Mesendoderm (in vitro differentiated cells): ENCODE data around the gene COL9A3.

Experiments
- DNase-seq: peaks from one replicate; pipeline ENCODE4 v3.0.0; 2013
- H2AK5ac ChIP-seq: 2 replicates; pipeline ENCODE4 v1.6.1; 2013; ENCODE audit warnings: low read length, inconsistent platforms
- H2BK120ac ChIP-seq: 2 replicates; pipeline ENCODE4 v1.6.1; 2013; ENCODE audit warnings: low read depth, mild to moderate bottlenecking, low read length, moderate library complexity, mixed read lengths
- H2BK15ac ChIP-seq: replicated peaks from 2 replicates; pipeline ENCODE4 v1.6.1; 2013; ENCODE audit warnings: low read depth, mild to moderate bottlenecking, moderate library complexity
- H2BK5ac ChIP-seq: 2 replicates; pipeline ENCODE4 v1.6.1; 2013; ENCODE audit warnings: low read length, inconsistent platforms
- H3K18ac ChIP-seq: 2 replicates; pipeline ENCODE4 v1.6.1; 2013; ENCODE audit warnings: mild to moderate bottlenecking, low read length, mixed read lengths
- H3K23ac ChIP-seq: one replicate; pipeline ENCODE4 v1.6.1; 2013; ENCODE audit warnings: low read length
- H3K27ac ChIP-seq: 2 replicates; pipeline ENCODE4 v1.5.1; 2013; ENCODE audit warnings: low read depth, mild to moderate bottlenecking, inconsistent platforms, low read length, moderate library complexity
- H3K27me3 ChIP-seq: 2 replicates; pipeline ENCODE4 v1.6.1; 2013; ENCODE audit warnings: low read length, control low read depth, mild to moderate bottlenecking, inconsistent platforms; ENCODE audit not compliant: insufficient read depth, poor library complexity
- H3K36me3 ChIP-seq: 2 replicates; pipeline ENCODE4 v1.6.1; 2013; ENCODE audit warnings: low read length, inconsistent platforms; ENCODE audit not compliant: control insufficient read depth, insufficient read depth
- H3K4ac ChIP-seq: one replicate; pipeline ENCODE4 v1.6.1; 2013; ENCODE audit warnings: low read depth, mild to moderate bottlenecking, low read length, moderate library complexity
- H3K4me1 ChIP-seq: 2 replicates; pipeline ENCODE4 v1.6.1; 2013; ENCODE audit warnings: low read depth, low read length, inconsistent platforms; ENCODE audit not compliant: control insufficient read depth
- H3K4me2 ChIP-seq: 2 replicates; pipeline ENCODE4 v1.6.1; 2013; ENCODE audit warnings: low read length
- H3K4me3 ChIP-seq: 2 replicates; pipeline ENCODE4 v1.5.1; 2013; ENCODE audit warnings: mild to moderate bottlenecking, low read length
- H3K56ac ChIP-seq: one replicate; pipeline ENCODE4 v1.6.1; 2013; ENCODE audit warnings: low read length
- H3K79me1 ChIP-seq: 2 replicates; pipeline ENCODE4 v1.6.1; 2013; ENCODE audit warnings: low read length, inconsistent platforms
- H3K79me2 ChIP-seq: 2 replicates; pipeline ENCODE4 v1.6.1; 2013; ENCODE audit warnings: mild to moderate bottlenecking, low read length; ENCODE audit not compliant: control insufficient read depth, insufficient read depth
- H3K9ac ChIP-seq: 2 replicates; pipeline ENCODE4 v1.6.1; 2013; ENCODE audit warnings: low read length, inconsistent platforms
- H4K5ac ChIP-seq: one replicate; pipeline ENCODE4 v1.6.1; 2013; ENCODE audit warnings: low read length
- H4K8ac ChIP-seq: one replicate; pipeline ENCODE4 v1.6.1; 2013; ENCODE audit warnings: low read depth, mild to moderate bottlenecking, control low read depth, low read length, moderate library complexity
- WGBS: extraction: QIAGEN DNeasy Blood & Tissue Kit; methylation state at CpG from one replicate; pipeline ENCODE4 v1.1.7; 2013; ENCODE audit warnings: low lambda C conversion rate, missing lambda C conversion rate; ENCODE audit not compliant: insufficient coverage; ENCODE audit errors: extremely low coverage; 5-methylcytosine and 5-hydroxymethylcytosine counted together

Gene COL9A3

GRCh38 chr20:62801284-62802010 lies 15.4 kb upstream of the COL9A3 start:
- H3K9ac ChIP-seq: no peak overlapping the region
- DNase-seq: no peak
- H3K27ac ChIP-seq: no peak overlapping the region
- H2AK5ac ChIP-seq: no peak overlapping the region
- H3K4me2 ChIP-seq: no peak overlapping the region
- H2BK5ac ChIP-seq: no peak overlapping the region
- H4K8ac ChIP-seq: no peak overlapping the region
- H3K4me3 ChIP-seq: no peak overlapping the region
- no peak overlapping the region for H3K56ac ChIP-seq
- no peak overlapping the region for H3K18ac ChIP-seq
- H3K36me3 ChIP-seq: peaks cover 4% of the 10 kb centered on the region
- no peak overlapping the region for H3K4ac ChIP-seq
- no peaks in the 10 kb centered on the region for H3K79me1 ChIP-seq
- no peaks in the 10 kb centered on the region for H3K27me3 ChIP-seq
- no CpG with 5 or more reads among the region's 15 CpGs for WGBS
- no peaks in the 10 kb centered on the region for H3K79me2 ChIP-seq
- no peak overlapping the region for H3K23ac ChIP-seq
- no peak overlapping the region for H2BK120ac ChIP-seq
- H4K5ac ChIP-seq: no peak overlapping the region
- H3K4me1 ChIP-seq: no peaks in the 10 kb centered on the region
- H2BK15ac ChIP-seq: no peak overlapping the region

- no peaks in the 10 kb centered on the region for H3K79me1 ChIP-seq
- H2BK120ac ChIP-seq: no peak overlapping the region
- no peak overlapping the region for H3K56ac ChIP-seq
- no peak overlapping the region for H3K4me2 ChIP-seq
- peaks cover 4% of the 10 kb centered on the region for H3K36me3 ChIP-seq
- H2AK5ac ChIP-seq: no peak overlapping the region
- no peak overlapping the region for H4K8ac ChIP-seq
- WGBS: no CpG with 5 or more reads among the region's 22 CpGs
- no peak for DNase-seq
- no peaks in the 10 kb centered on the region for H3K27me3 ChIP-seq
- H4K5ac ChIP-seq: no peak overlapping the region
- no peak overlapping the region for H3K23ac ChIP-seq
- H3K4me3 ChIP-seq: no peak overlapping the region
- H3K27ac ChIP-seq: no peak overlapping the region
- no peak overlapping the region for H3K4ac ChIP-seq
- H3K4me1 ChIP-seq: no peaks in the 10 kb centered on the region
- H3K9ac ChIP-seq: no peak overlapping the region
- H2BK15ac ChIP-seq: no peak overlapping the region
- H3K79me2 ChIP-seq: no peaks in the 10 kb centered on the region
- no peak overlapping the region for H3K18ac ChIP-seq
- no peak overlapping the region for H2BK5ac ChIP-seq
Observed at GRCh38 chr20:62802026-62802712, 14.7 kb upstream of the COL9A3 start.

GRCh38 chr20:62804021-62804626 lies 12.7 kb upstream of the COL9A3 start:
- Histone ChIP-seq H3K4me3 (no peak overlapping the region), H3K9ac (peak overlapping the region; percentile 27), H2BK15ac (no peak overlapping the region), H3K36me3 (peaks cover 2% of the 10 kb centered on the region), H3K4ac (no peak overlapping the region), H2BK5ac (no peak overlapping the region), H3K23ac (no peak overlapping the region), H4K5ac (no peak overlapping the region), H3K27ac (no peak overlapping the region), H3K27me3 (no peaks in the 10 kb centered on the region), H4K8ac (no peak overlapping the region), H2AK5ac (no peak overlapping the region), H3K18ac (peak overlapping the region; percentile 19), H3K79me1 (no peaks in the 10 kb centered on the region), H3K4me1 (no peaks in the 10 kb centered on the region), H3K56ac (peak overlapping the region; percentile 49), H3K4me2 (peak overlapping the region; percentile 8), H3K79me2 (no peaks in the 10 kb centered on the region), H2BK120ac (no peak overlapping the region)
- WGBS: no CpG with 5 or more reads among the region's 25 CpGs
- no peak for DNase-seq

- H4K8ac ChIP-seq: no peak within 1 kb of the TSS
- H3K79me2 ChIP-seq: no peaks in the 10 kb centered on the region
- H3K9ac ChIP-seq: peak within 1 kb of the TSS; percentile 97
- H3K4me1 ChIP-seq: no peaks in the 10 kb centered on the region
- H2BK5ac ChIP-seq: no peak within 1 kb of the TSS
- H2BK120ac ChIP-seq: no peak within 1 kb of the TSS
- H3K79me1 ChIP-seq: no peaks in the 10 kb centered on the region
- peak within 1 kb of the TSS; percentile 95 for H3K4me3 ChIP-seq
- H4K5ac ChIP-seq: no peak within 1 kb of the TSS
- no peak within 1 kb of the TSS for H2AK5ac ChIP-seq
- no CpG with 5 or more reads among the region's 77 CpGs for WGBS
- H3K36me3 ChIP-seq: peaks cover 3% of the 10 kb centered on the region
- peak within 1 kb of the TSS; percentile 89 for H3K23ac ChIP-seq
- H3K27ac ChIP-seq: no peak within 1 kb of the TSS
- H3K18ac ChIP-seq: peak within 1 kb of the TSS; percentile 19
- H3K4me2 ChIP-seq: peak within 1 kb of the TSS; percentile 78
- peak within 1 kb of the TSS; percentile 99 for H3K56ac ChIP-seq
- no peak within 1 kb of the TSS for H2BK15ac ChIP-seq
- H3K4ac ChIP-seq: peak within 1 kb of the TSS; percentile 36
- peak; percentile 54 for DNase-seq
- no peaks in the 10 kb centered on the region for H3K27me3 ChIP-seq
Observed at GRCh38 chr20:62804627-62805154, 12.2 kb upstream of the COL9A3 start, which contains the start of gene OGFR. TSS of gene OGFR (plus strand) at chr20:62804835. CDS start at chr20:62804860, 25 bp downstream.

- H2AK5ac ChIP-seq: no peak overlapping the region
- no peak overlapping the region for H3K27ac ChIP-seq
- DNase-seq: no peak
Observed at GRCh38 chr20:62805155-62805710, 11.6 kb upstream of the COL9A3 start.

More at GRCh38 chr20:62805155-62805710, 11.6 kb upstream of the COL9A3 start:
- Histone ChIP-seq H3K79me1 (no peaks in the 10 kb centered on the region), H3K9ac (peak overlapping the region; percentile 97), H2BK5ac (no peak overlapping the region), H3K56ac (peak overlapping the region; percentile 99), H3K4me1 (no peaks in the 10 kb centered on the region), H3K18ac (peak overlapping the region; percentile 12), H3K27me3 (no peaks in the 10 kb centered on the region), H3K4ac (peak overlapping the region; percentile 36), H3K23ac (no peak overlapping the region), H2BK120ac (no peak overlapping the region), H3K4me3 (peak overlapping the region; percentile 95), H3K36me3 (peaks cover 6% of the 10 kb centered on the region), H2BK15ac (no peak overlapping the region), H3K79me2 (no peaks in the 10 kb centered on the region), H4K5ac (no peak overlapping the region), H4K8ac (no peak overlapping the region), H3K4me2 (peak overlapping the region; percentile 78)
- no CpG with 5 or more reads among the region's 58 CpGs for WGBS
